ENCODE data around the gene TRPM6.
"Not testable (repeated sequence)": the region's sequence is repeated elsewhere in the genome, so short reads cannot be mapped to it uniquely, and the experiment has no call there.

The TRPM6 gene

GRCh38 chr9:74872619-74873233 is 15.0 kb downstream of the TRPM6 start:
- no peak for TF ChIP-seq CTCF (IDR thresholded peaks at IDR 0.05; ENCODE audit: control extremely low read depth, extremely low read depth, low read depth, missing control alignments)
- no peak for DNase-seq (ENCODE audit: extremely low spot score)
- ChIA-PET POLR2A (no interaction called here), CTCF (no interaction called here)

- ChIA-PET POLR2A (no interaction called here), CTCF (no interaction called here)
- no peak for DNase-seq (ENCODE audit: extremely low spot score)
- no peak for TF ChIP-seq CTCF (IDR thresholded peaks at IDR 0.05; ENCODE audit: control extremely low read depth, extremely low read depth, low read depth, missing control alignments)
Observed at GRCh38 chr9:74867483-74867882, 20.2 kb downstream of the TRPM6 start.

- DNase-seq (ENCODE audit: extremely low spot score), result no peak
- ChIA-PET POLR2A (no interaction called here), CTCF (no interaction called here)
- TF ChIP-seq CTCF (IDR thresholded peaks at IDR 0.05; ENCODE audit: control extremely low read depth, extremely low read depth, low read depth, missing control alignments), result no peak
Observed at GRCh38 chr9:74865177-74865576, 22.5 kb downstream of the TRPM6 start.

- POLR2A ChIA-PET, result no interaction called here
- no peak for TF ChIP-seq CTCF (IDR thresholded peaks at IDR 0.05; ENCODE audit: control extremely low read depth, extremely low read depth, low read depth, missing control alignments)
- CTCF ChIA-PET, result no interaction called here
- no peak for DNase-seq (ENCODE audit: extremely low spot score)
Observed at GRCh38 chr9:74861773-74862474, 25.8 kb downstream of the TRPM6 start.

- no peak for DNase-seq (ENCODE audit: extremely low spot score)
- ChIA-PET CTCF (no interaction called here), POLR2A (no interaction called here)
- TF ChIP-seq CTCF (IDR thresholded peaks at IDR 0.05; ENCODE audit: control extremely low read depth, extremely low read depth, low read depth, missing control alignments), result no peak
Observed at GRCh38 chr9:74861071-74861470, 26.6 kb downstream of the TRPM6 start.

- CTCF ChIA-PET; DNase-seq (ENCODE audit: extremely low spot score); POLR2A ChIA-PET: not testable (repeated sequence)
Observed at GRCh38 chr9:74860247-74860646, 27.5 kb downstream of the TRPM6 start.

- POLR2A ChIA-PET, result no interaction called here
Observed at GRCh38 chr9:74859786-74860185, 27.9 kb downstream of the TRPM6 start.

More at GRCh38 chr9:74859786-74860185, 27.9 kb downstream of the TRPM6 start:
- no peak for TF ChIP-seq CTCF (IDR thresholded peaks at IDR 0.05; ENCODE audit: control extremely low read depth, extremely low read depth, low read depth, missing control alignments)
- CTCF ChIA-PET, result interaction anchor here (1.2 to 1.3 kb wide), 3 partner anchors 36 to 342 kb away, joined by 3 to 4 read pairs (median 4); no protein-coding TSS in a partner anchor
- no peak for DNase-seq (ENCODE audit: extremely low spot score)

Data from GM10248 (cell line).